GM12891 (cell line): Measurements from ENCODE around the gene SLC38A11.

ENCODE experiments used
- PAX5 ChIP-seq: IDR thresholded peaks from 2 replicates; pipeline ENCODE4 v1.6.1; 2011; ENCODE audit warnings: low read length, moderate library complexity, mild to moderate bottlenecking; ENCODE audit not compliant: insufficient read depth, severe bottlenecking
- POLR2A ChIP-seq: IDR thresholded peaks from 2 replicates; pipeline ENCODE4 v1.6.1; 2011; ENCODE audit warnings: low read depth, low read length, control low read depth
- POLR2AphosphoS5 ChIP-seq: IDR thresholded peaks from 2 replicates; pipeline ENCODE4 v1.6.1; 2011; ENCODE audit warnings: low read depth, low read length, control low read depth
- POU2F2 ChIP-seq: IDR thresholded peaks from 2 replicates; pipeline ENCODE4 v1.6.1; 2011; ENCODE audit warnings: low read depth, mild to moderate bottlenecking, control low read depth, low read length, moderate library complexity
- SPI1 ChIP-seq: IDR thresholded peaks from 2 replicates; pipeline ENCODE4 v1.6.1; 2011; ENCODE audit warnings: low read depth, low read length, control low read depth
- TAF1 ChIP-seq: IDR thresholded peaks from 2 replicates; pipeline ENCODE4 v1.6.1; 2011; ENCODE audit warnings: low read depth, low read length, control low read depth

DNA sequence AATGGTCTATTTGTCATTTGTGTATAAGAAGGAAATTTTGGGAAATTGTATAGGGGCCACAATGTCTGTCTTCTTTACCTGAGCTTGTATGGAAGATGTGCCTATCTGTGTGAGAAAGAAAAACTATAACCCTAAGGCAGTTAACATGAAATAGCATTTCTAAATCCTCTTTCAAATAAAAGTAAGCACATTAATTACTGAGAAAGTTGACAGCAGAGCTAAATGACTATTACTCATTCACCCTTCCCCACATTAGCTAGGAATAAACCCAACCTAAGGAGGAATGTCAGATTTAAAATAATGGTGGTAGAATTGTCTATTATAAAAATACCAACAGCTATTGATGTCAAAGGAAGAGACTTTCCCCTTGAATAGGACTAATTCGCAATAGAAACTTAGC, 56.2 kb downstream of the SLC38A11 start:
- TF ChIP-seq POLR2A = no peak
- TF ChIP-seq TAF1 = no peak
- no peak for TF ChIP-seq POLR2AphosphoS5
- no peak for TF ChIP-seq SPI1
- TF ChIP-seq POU2F2 = no peak
- no peak for TF ChIP-seq PAX5
